Effector memory CD8-positive, alpha-beta T cell (primary cell): Measurements from ENCODE around the gene METTL16.

Experiments
- ATAC-seq: fragments of 150-1000 bp; cut with Tn5 transposase; replicated peaks from 2 replicates; pipeline ENCODE4 v1.10.0; 2021; ENCODE audit warnings: mild to moderate bottlenecking, moderate library complexity
- DNase-seq, 3 experiments: peaks; one replicate each; pipeline ENCODE4 v3.0.0; 2021
- H3K27ac Mint-ChIP-seq, 2 donors: one replicate each; pipeline ENCODE4 v1.8.0; 2022; ENCODE audit warnings: mild to moderate bottlenecking in 2 of 2, mixed read lengths in 2 of 2, moderate library complexity in 2 of 2
- H3K27me3 Mint-ChIP-seq, 2 donors: one replicate each; pipeline ENCODE4 v1.8.0; 2022; ENCODE audit warnings: mixed read lengths in 2 of 2
- H3K36me3 Mint-ChIP-seq: one replicate; pipeline ENCODE4 v1.8.0; 2022; ENCODE audit warnings: mild to moderate bottlenecking, moderate library complexity, mixed read lengths; ENCODE audit not compliant: insufficient read depth
- H3K4me1 Mint-ChIP-seq, 2 donors: one replicate each; pipeline ENCODE4 v1.8.0; 2022; ENCODE audit warnings: low read depth in 2 of 2, mixed read lengths in 2 of 2
- H3K4me3 Mint-ChIP-seq, 2 donors: one replicate each; pipeline ENCODE4 v1.8.0; 2022; ENCODE audit warnings: mild to moderate bottlenecking in 2 of 2, mixed read lengths in 2 of 2, moderate library complexity in 2 of 2
- H3K9me3 Mint-ChIP-seq, 2 donors: one replicate each; pipeline ENCODE4 v1.8.0; 2022; ENCODE audit warnings: mixed read lengths in 2 of 2

METTL16 gene

GRCh38 chr17:2485970-2486369 is 25.7 kb downstream of the METTL16 start:
- Mint-ChIP-seq H3K27ac (no peak overlapping the region), H3K36me3 (peaks cover 4% of the 10 kb centered on the region), H3K4me1 (peaks cover 16 to 31% of the 10 kb centered on the region in 2 donors), H3K27me3 (no peaks in the 10 kb centered on the region), H3K4me3 (no peak overlapping the region), H3K9me3 (no peaks in the 10 kb centered on the region)
- DNase-seq: no peak
- ATAC-seq: no peak

GRCh38 chr17:2485543-2485942 is 26.1 kb downstream of the METTL16 start:
- DNase-seq (no peak), ATAC-seq (no peak)
- Mint-ChIP-seq H3K4me1 (peaks cover 16 to 31% of the 10 kb centered on the region in 2 donors), H3K9me3 (no peaks in the 10 kb centered on the region), H3K36me3 (peaks cover 4% of the 10 kb centered on the region), H3K27me3 (no peaks in the 10 kb centered on the region), H3K4me3 (no peak overlapping the region), H3K27ac (no peak overlapping the region)

GRCh38 chr17:2484876-2485275 is 26.8 kb downstream of the METTL16 start:
- Mint-ChIP-seq H3K27me3 (no peaks in the 10 kb centered on the region), H3K4me1 (peaks cover 16 to 31% of the 10 kb centered on the region in 2 donors), H3K27ac (no peak overlapping the region), H3K36me3 (peaks cover 4% of the 10 kb centered on the region), H3K4me3 (no peak overlapping the region), H3K9me3 (no peaks in the 10 kb centered on the region)
- DNase-seq: no peak
- ATAC-seq: no peak

- ATAC-seq (no peak), DNase-seq (no peak)
- Mint-ChIP-seq H3K36me3 (peaks cover under 1% of the 10 kb centered on the region), H3K27ac (peak overlapping the region; percentile 91 to 93), H3K9me3 (no peaks in the 10 kb centered on the region), H3K27me3 (no peaks in the 10 kb centered on the region), H3K4me1 (peaks cover 16 to 31% of the 10 kb centered on the region in 2 donors), H3K4me3 (peak overlapping the region in 1 of 2 donors; percentile 63)
Observed at GRCh38 chr17:2483084-2483483, 28.6 kb downstream of the METTL16 start.

- peak overlapping the region; percentile 91 to 93 for H3K27ac Mint-ChIP-seq
- no peaks in the 10 kb centered on the region for H3K9me3 Mint-ChIP-seq
- H3K27me3 Mint-ChIP-seq: no peaks in the 10 kb centered on the region
- ATAC-seq (peak; percentile 88), DNase-seq (peak in 1 of 3 experiments; percentile 1)
- peak overlapping the region; percentile 58 to 63 for H3K4me3 Mint-ChIP-seq
- H3K4me1 Mint-ChIP-seq: peaks cover 19 to 28% of the 10 kb centered on the region in 2 donors
- H3K36me3 Mint-ChIP-seq: peaks cover 4% of the 10 kb centered on the region
Observed at GRCh38 chr17:2482218-2482617, 29.5 kb downstream of the METTL16 start.

GRCh38 chr17:2481760-2482159 is 29.9 kb downstream of the METTL16 start:
- Mint-ChIP-seq H3K36me3 (peaks cover 5% of the 10 kb centered on the region), H3K27ac (peak overlapping the region; percentile 91 to 93), H3K4me1 (peaks cover 16 to 23% of the 10 kb centered on the region in 2 donors), H3K4me3 (peak overlapping the region; percentile 19 to 58), H3K9me3 (no peaks in the 10 kb centered on the region), H3K27me3 (no peaks in the 10 kb centered on the region)
- ATAC-seq (peak; percentile 31), DNase-seq (no peak)

GRCh38 chr17:2478458-2478857 is 33.2 kb downstream of the METTL16 start:
- H3K9me3 Mint-ChIP-seq: no peaks in the 10 kb centered on the region
- no peaks in the 10 kb centered on the region for H3K27me3 Mint-ChIP-seq
- H3K4me1 Mint-ChIP-seq: peaks cover 13 to 23% of the 10 kb centered on the region in 2 donors
- H3K4me3 Mint-ChIP-seq: no peak overlapping the region
- DNase-seq (no peak), ATAC-seq (no peak)
- no peak overlapping the region for H3K27ac Mint-ChIP-seq
- H3K36me3 Mint-ChIP-seq: peaks cover 34% of the 10 kb centered on the region

- Mint-ChIP-seq H3K4me3 (no peak overlapping the region), H3K9me3 (no peaks in the 10 kb centered on the region), H3K27ac (no peak overlapping the region), H3K36me3 (peaks cover 58% of the 10 kb centered on the region), H3K4me1 (peaks cover 3 to 4% of the 10 kb centered on the region in 2 donors), H3K27me3 (no peaks in the 10 kb centered on the region)
- ATAC-seq: no peak
- DNase-seq: no peak
Observed at GRCh38 chr17:2475056-2475455, 36.6 kb downstream of the METTL16 start.

GRCh38 chr17:2474371-2474770 is 37.3 kb downstream of the METTL16 start:
- peaks cover 3 to 4% of the 10 kb centered on the region in 2 donors for H3K4me1 Mint-ChIP-seq
- H3K4me3 Mint-ChIP-seq: no peak overlapping the region
- no peak overlapping the region for H3K27ac Mint-ChIP-seq
- no peak for DNase-seq
- H3K9me3 Mint-ChIP-seq: no peaks in the 10 kb centered on the region
- peaks cover 63% of the 10 kb centered on the region for H3K36me3 Mint-ChIP-seq
- no peak for ATAC-seq
- no peaks in the 10 kb centered on the region for H3K27me3 Mint-ChIP-seq

GRCh38 chr17:2468270-2468669 is 43.4 kb downstream of the METTL16 start:
- DNase-seq (no peak), ATAC-seq (no peak)
- peaks cover 0 to 4% of the 10 kb centered on the region in 2 donors for H3K4me1 Mint-ChIP-seq
- peaks cover 84% of the 10 kb centered on the region for H3K36me3 Mint-ChIP-seq
- no peak overlapping the region for H3K4me3 Mint-ChIP-seq
- no peak overlapping the region for H3K27ac Mint-ChIP-seq
- no peaks in the 10 kb centered on the region for H3K9me3 Mint-ChIP-seq
- no peaks in the 10 kb centered on the region for H3K27me3 Mint-ChIP-seq

- no peaks in the 10 kb centered on the region for H3K27me3 Mint-ChIP-seq
- peaks cover 87% of the 10 kb centered on the region for H3K36me3 Mint-ChIP-seq
- DNase-seq: no peak
- H3K4me1 Mint-ChIP-seq: peaks cover 0 to 4% of the 10 kb centered on the region in 2 donors
- no peaks in the 10 kb centered on the region for H3K9me3 Mint-ChIP-seq
- H3K4me3 Mint-ChIP-seq: no peak overlapping the region
- ATAC-seq: no peak
- H3K27ac Mint-ChIP-seq: no peak overlapping the region
Observed at GRCh38 chr17:2466931-2467330, 44.8 kb downstream of the METTL16 start.

- ATAC-seq: no peak
- H3K9me3 Mint-ChIP-seq: no peaks in the 10 kb centered on the region
- H3K27ac Mint-ChIP-seq: no peak overlapping the region
- H3K4me3 Mint-ChIP-seq: no peak overlapping the region
- H3K4me1 Mint-ChIP-seq: no peaks in the 10 kb centered on the region
- H3K27me3 Mint-ChIP-seq: no peaks in the 10 kb centered on the region
- peaks cover 73% of the 10 kb centered on the region for H3K36me3 Mint-ChIP-seq
- DNase-seq: no peak
Observed at GRCh38 chr17:2462481-2462880, 49.2 kb downstream of the METTL16 start.

GRCh38 chr17:2459917-2460271 is 51.8 kb downstream of the METTL16 start:
- Mint-ChIP-seq H3K27me3 (no peaks in the 10 kb centered on the region), H3K27ac (peak overlapping the region in 1 of 2 donors; percentile 49), H3K36me3 (peaks cover 53% of the 10 kb centered on the region), H3K4me1 (no peaks in the 10 kb centered on the region), H3K9me3 (no peaks in the 10 kb centered on the region), H3K4me3 (no peak overlapping the region)
- DNase-seq (no peak), ATAC-seq (no peak)

- H3K4me1 Mint-ChIP-seq: no peaks in the 10 kb centered on the region
- peaks cover 34% of the 10 kb centered on the region for H3K36me3 Mint-ChIP-seq
- no peaks in the 10 kb centered on the region for H3K27me3 Mint-ChIP-seq
- no peak overlapping the region for H3K4me3 Mint-ChIP-seq
- no peak overlapping the region for H3K27ac Mint-ChIP-seq
- ATAC-seq: no peak
- H3K9me3 Mint-ChIP-seq: no peaks in the 10 kb centered on the region
- no peak for DNase-seq
Observed at GRCh38 chr17:2457913-2458312, 53.8 kb downstream of the METTL16 start.

GRCh38 chr17:2456475-2456874 is 55.2 kb downstream of the METTL16 start:
- no peak overlapping the region for H3K27ac Mint-ChIP-seq
- H3K4me1 Mint-ChIP-seq: peaks cover 0 to 3% of the 10 kb centered on the region in 2 donors

More at GRCh38 chr17:2456475-2456874, 55.2 kb downstream of the METTL16 start:
- no peak overlapping the region for H3K4me3 Mint-ChIP-seq
- no peaks in the 10 kb centered on the region for H3K9me3 Mint-ChIP-seq
- H3K27me3 Mint-ChIP-seq: no peaks in the 10 kb centered on the region
- H3K36me3 Mint-ChIP-seq: peaks cover 27% of the 10 kb centered on the region
- no peak for ATAC-seq
- no peak for DNase-seq
